Aorta (tissue), 5 donors: ENCODE data around the gene ATP2B2. TPM values are rescaled to one million over a fixed set of nuclear protein-coding genes. Genes with fewer than 3 reads are reported as not detected.

Source experiments
- ATAC-seq: fragments of 200-7000 bp; cut with Tn5 transposase; one replicate; pipeline ENCODE4 v1.9.1; 2022; ENCODE audit warnings: moderate library complexity; ENCODE audit not compliant: low FRiP score
- DNase-seq, 2 donors: peaks; one replicate each; pipeline ENCODE4 v3.0.0-alpha.2; 2020
- H3K27ac ChIP-seq, 2 donors: one replicate each; pipeline ENCODE4 v1.5.1; 2013; ENCODE audit warnings: low read length in 2 of 2, mild to moderate bottlenecking in 2 of 2, moderate library complexity in 2 of 2, control low read depth in 1 of 2, inconsistent platforms in 1 of 2, low read depth in 1 of 2
- H3K27me3 ChIP-seq, 2 donors: one replicate each; pipeline ENCODE4 v1.6.1; 2013; ENCODE audit warnings: control low read depth in 1 of 2, low read length in 1 of 2, mild to moderate bottlenecking in 1 of 2, moderate library complexity in 1 of 2; ENCODE audit not compliant: insufficient read depth in 2 of 2, control insufficient read depth in 1 of 2
- H3K36me3 ChIP-seq, 2 donors: one replicate each; pipeline ENCODE4 v1.6.1; 2013; ENCODE audit warnings: control low read depth in 1 of 2, low read length in 1 of 2, mild to moderate bottlenecking in 1 of 2; ENCODE audit not compliant: insufficient read depth in 2 of 2, control insufficient read depth in 1 of 2
- H3K4me1 ChIP-seq, 2 donors: one replicate each; pipeline ENCODE4 v1.6.1; 2013; ENCODE audit warnings: low read length in 2 of 2, control low read depth in 1 of 2, mild to moderate bottlenecking in 1 of 2, moderate library complexity in 1 of 2; ENCODE audit not compliant: insufficient read depth in 2 of 2, control insufficient read depth in 1 of 2
- H3K4me3 ChIP-seq, 2 donors: one replicate each; pipeline ENCODE4 v1.5.1; 2013; ENCODE audit warnings: low read length in 2 of 2, control low read depth in 1 of 2, mild to moderate bottlenecking in 1 of 2
- H3K9me3 ChIP-seq: one replicate; pipeline ENCODE4 v1.6.1; 2013; ENCODE audit warnings: mild to moderate bottlenecking, low read length; ENCODE audit not compliant: control insufficient read depth
- WGBS, 2 donors: extraction: QIAGEN DNeasy Blood & Tissue Kit; methylation state at CpG; one replicate each; pipeline ENCODE4 v1.1.7; 2013; 5-methylcytosine and 5-hydroxymethylcytosine counted together
- intact Hi-C, 2 donors: fragments of 100-400 bp; cut with DNase I; formaldehyde crosslinking; loops; one replicate each; pipeline versions ENCODE4 v1.14.2 to v1.15.0; 2022
- microRNA-seq, 2 donors: library from miRNA; unstranded; fragments of <30 nt; microRNA quantifications; one replicate each; pipeline ENCODE4 v1.2.0, GENCODE V29; 2020
- polyA plus RNA-seq, 2 donors: library from polyadenylated mRNA; stranded (reverse); fragments of 200-250 nt; gene quantifications; one replicate each; pipeline ENCODE4 v1.2.3, GENCODE V29; 2013
- total RNA-seq, 2 donors: library from RNA; stranded (reverse); fragmentation: NEBNext Ultra II Directional; extraction: Animal tissue kit (Norgen Biotek cat#: 25700); gene quantifications; one replicate each; pipeline ENCODE4 v1.2.1, GENCODE V29; 2021
- donor health status: healthy with polysubstance abuse.
- donor health status: Bipolar disorder and iron deficiency.
- donor health status: DM: no; HTN: no; CAD: no.
- donor health status: DM: no; HTN: no; CAD: no.
- donor health status: DM: yes; HTN: yes; CAD: no.

Gene ATP2B2
- total and polyA plus RNA-seq, 4 donors, result 0.29 to 0.30 TPM; not detected in 2

GRCh38 chr3:10280571-10280970, 224.8 kb downstream of the ATP2B2 start:
- Histone ChIP-seq H3K4me3 (no peak overlapping the region), H3K27me3 (no peaks in the 10 kb centered on the region), H3K27ac (no peak overlapping the region), H3K9me3 (no peaks in the 10 kb centered on the region), H3K4me1 (no peaks in the 10 kb centered on the region), H3K36me3 (peaks cover 0 to 9% of the 10 kb centered on the region in 2 donors)
- DNase-seq (peak in 1 of 2 donors; percentile 7), ATAC-seq (no peak)
- 90 to 91% methylated on average over 6 of the region's 6 CpGs for WGBS, 2 donors
- intact Hi-C loops, result no loop called here

GRCh38 chr3:10280177-10280529, 225.2 kb downstream of the ATP2B2 start:
- 79 to 82% methylated on average over 5 of the region's 5 CpGs for WGBS, 2 donors
- Histone ChIP-seq H3K27me3 (no peaks in the 10 kb centered on the region), H3K27ac (no peak overlapping the region), H3K36me3 (peaks cover 0 to 9% of the 10 kb centered on the region in 2 donors), H3K9me3 (no peaks in the 10 kb centered on the region), H3K4me1 (no peaks in the 10 kb centered on the region), H3K4me3 (no peak overlapping the region)
- no peak for ATAC-seq
- no peak for DNase-seq
- intact Hi-C loops, result no loop called here

GRCh38 chr3:10279384-10280176, 225.8 kb downstream of the ATP2B2 start:
- Histone ChIP-seq H3K36me3 (peaks cover 0 to 9% of the 10 kb centered on the region in 2 donors), H3K27me3 (no peaks in the 10 kb centered on the region), H3K27ac (no peak overlapping the region), H3K4me3 (no peak overlapping the region), H3K9me3 (no peaks in the 10 kb centered on the region), H3K4me1 (no peaks in the 10 kb centered on the region)
- ATAC-seq, result no peak
- intact Hi-C loops, result no loop called here
- 88 to 89% methylated on average over 13 of the region's 13 CpGs for WGBS, 2 donors
- DNase-seq, result peak in 1 of 2 donors; percentile 9

GRCh38 chr3:10278501-10278900, 226.9 kb downstream of the ATP2B2 start:
- 94 to 100% methylated on average over 1 of the region's 1 CpG for WGBS, 2 donors
- Histone ChIP-seq H3K27me3 (no peaks in the 10 kb centered on the region), H3K4me3 (no peak overlapping the region), H3K27ac (no peak overlapping the region), H3K4me1 (no peaks in the 10 kb centered on the region), H3K9me3 (no peaks in the 10 kb centered on the region), H3K36me3 (peaks cover 0 to 9% of the 10 kb centered on the region in 2 donors)
- intact Hi-C loops, result no loop called here
- peak in 1 of 2 donors; percentile 16 for DNase-seq
- ATAC-seq, result no peak

GRCh38 chr3:10277115-10277625, 228.2 kb downstream of the ATP2B2 start:
- WGBS, 2 donors, result 78 to 80% methylated on average over 3 of the region's 3 CpGs
- intact Hi-C loops, result no loop called here
- H3K4me1 ChIP-seq, result no peaks in the 10 kb centered on the region
- no peak overlapping the region for H3K27ac ChIP-seq
- H3K27me3 ChIP-seq, result no peaks in the 10 kb centered on the region
- H3K4me3 ChIP-seq, result no peak overlapping the region
- peaks cover 0 to 9% of the 10 kb centered on the region in 2 donors for H3K36me3 ChIP-seq
- H3K9me3 ChIP-seq, result no peaks in the 10 kb centered on the region
- ATAC-seq, result no peak
- DNase-seq, result peak in 1 of 2 donors; percentile 16

GRCh38 chr3:10274601-10275000, 230.8 kb downstream of the ATP2B2 start:
- Histone ChIP-seq H3K27ac (no peak overlapping the region), H3K27me3 (no peaks in the 10 kb centered on the region), H3K36me3 (peaks cover 0 to 14% of the 10 kb centered on the region in 2 donors), H3K4me3 (no peak overlapping the region), H3K9me3 (no peaks in the 10 kb centered on the region), H3K4me1 (no peaks in the 10 kb centered on the region)
- intact Hi-C loops, result no loop called here
- no peak for ATAC-seq
- 77 to 78% methylated on average over 1 of the region's 1 CpG for WGBS, 2 donors
- no peak for DNase-seq

Small RNA genes within 50 kb of the gene (microRNA-seq; reads per million reads assigned to microRNA genes)
- gene MIR378B (0 reads per million in 2 donors), gene MIR885 (0 to 2.4 reads per million in 2 donors)

Other genes starting within 250 kb of the ATP2B2 start
- 1 to 10 TPM; 1.6 to 1.7 TPM for gene GHRL, start 212.6 kb downstream of the ATP2B2 start, total RNA-seq
- under 1 TPM in 1 of 2 donors, not detected in 1; 0.36 TPM for gene GHRL, start 212.6 kb downstream of the ATP2B2 start, polyA plus RNA-seq
- gene SEC13, start 184.5 kb downstream of the ATP2B2 start, total RNA-seq, result 10 to 100 TPM; 88.8 to 95.6 TPM
- 100 to 1,000 TPM; 114 to 121 TPM for gene SEC13, start 184.5 kb downstream of the ATP2B2 start, polyA plus RNA-seq